NT2/D1 (cell line): ENCODE data around the gene FGF22.

Experiments used
- SUZ12 ChIP-seq: IDR thresholded peaks from 2 replicates; pipeline ENCODE4 v1.6.1; 2011; ENCODE audit not compliant: insufficient read length, insufficient read depth; ENCODE audit errors: extremely low read depth
- YY1 ChIP-seq: IDR thresholded peaks from 2 replicates; pipeline ENCODE4 v1.6.1; 2011; ENCODE audit not compliant: insufficient read length, insufficient read depth
- ZNF274 ChIP-seq: IDR thresholded peaks from 2 replicates; pipeline ENCODE4 v1.6.1; 2011; ENCODE audit warnings: mild to moderate bottlenecking, low read depth, low read length

GRCh38 chr19:651114-651818, 11.6 kb downstream of the FGF22 start:
- no peak for TF ChIP-seq YY1
- no peak for TF ChIP-seq ZNF274
- no peak for TF ChIP-seq SUZ12
